Measurements from ENCODE around the gene IQSEC3. TPM values are rescaled to one million over a fixed set of nuclear protein-coding genes. Genes with fewer than 3 reads are reported as not detected.

Gene IQSEC3
- polyA plus RNA-seq, 4 donors = under 0.01 to 1.5 (median 1.4) TPM; not detected in 1

DNA sequence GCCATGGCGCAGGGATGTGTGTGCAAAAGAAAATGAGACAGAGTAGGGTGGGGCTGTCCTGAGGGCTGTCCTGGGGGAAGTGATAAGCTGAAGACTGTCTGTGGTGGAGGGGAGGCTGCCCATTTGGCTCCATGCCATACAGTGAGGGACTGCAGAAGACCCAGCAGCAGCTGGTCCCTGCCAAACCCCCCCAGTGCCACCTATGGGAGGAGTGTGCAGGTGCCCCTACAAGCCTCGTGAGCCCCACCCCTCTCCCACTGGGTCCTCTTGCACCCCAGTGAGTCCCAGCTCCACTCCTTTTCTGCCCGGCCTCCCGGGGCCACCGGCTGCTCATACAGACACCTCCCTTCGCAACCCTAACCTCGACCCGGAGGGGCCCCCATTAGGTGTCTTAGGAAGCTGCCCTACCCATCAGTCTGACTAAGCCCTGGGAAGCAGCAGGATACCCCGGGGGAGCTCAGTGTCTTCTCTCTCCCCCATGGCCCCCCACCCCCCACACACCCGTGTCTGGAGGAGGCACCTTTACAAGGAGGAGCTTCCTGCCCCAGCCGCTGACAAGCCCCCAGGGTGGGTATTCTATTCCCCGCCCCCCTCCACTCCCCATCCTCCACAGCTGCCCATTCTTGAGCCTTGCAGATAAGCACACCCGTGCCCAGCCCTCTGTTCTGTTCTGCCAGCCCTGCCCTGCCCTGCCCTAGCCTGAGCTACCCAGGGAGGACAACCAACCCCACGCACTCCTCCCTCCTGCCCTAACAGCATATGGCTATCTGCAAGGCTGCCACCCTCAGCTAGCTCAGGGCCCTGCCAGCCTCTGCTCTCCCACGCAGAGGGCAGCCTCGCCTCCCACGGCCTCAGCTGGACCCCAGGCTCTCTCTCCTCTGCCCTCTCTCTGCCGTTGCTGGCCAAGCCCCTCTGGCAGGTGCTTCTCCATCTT, 105.4 kb downstream of the IQSEC3 start:
- WGBS, 3 donors = 10 to 48% (median 28%) methylated on average over 15 to 18 of the region's 18 CpGs
- H3K27ac ChIP-seq (ENCODE audit: low read depth in 1 of 3, low read length in 2 of 3) = no peak overlapping the region
- FAIRE-seq = no peak

DNA sequence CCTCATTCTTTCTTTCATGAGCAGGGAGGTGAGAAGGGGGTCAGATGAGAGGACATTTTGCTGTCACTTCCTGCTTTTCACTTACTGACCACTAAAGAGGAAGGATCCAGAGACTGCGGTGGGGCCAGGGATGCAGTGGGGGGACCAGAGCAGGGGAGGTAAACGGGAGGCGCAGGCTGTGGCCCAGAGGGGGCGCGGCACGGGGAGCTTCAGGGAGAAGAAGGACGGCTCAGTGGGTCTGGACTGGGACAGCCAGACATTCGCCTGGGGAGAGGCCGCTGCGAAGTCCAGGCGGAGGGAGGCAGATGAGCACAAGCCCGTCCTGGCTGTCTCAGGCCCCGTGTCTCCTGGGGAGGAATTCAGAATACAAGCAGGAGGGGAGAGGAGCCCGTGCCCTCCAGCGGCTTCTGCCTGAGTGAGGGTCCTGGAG, 106.2 kb downstream of the IQSEC3 start:
- DNase-seq (no peak), FAIRE-seq (no peak)
- peaks cover 0 to 51% (median 19%) of the 10 kb centered on the region in 3 donors for H3K4me1 ChIP-seq (ENCODE audit: control insufficient read depth in 3 of 3, insufficient read depth in 2 of 3, low read depth in 1 of 3, low read length in 2 of 3)
- H3K4me3 ChIP-seq (ENCODE audit: low read depth in 1 of 3, low read length in 3 of 3) = no peak overlapping the region
- no peaks in the 10 kb centered on the region for H3K27me3 ChIP-seq (ENCODE audit: control insufficient read depth in 3 of 3, insufficient read depth in 3 of 3, low read length in 3 of 3)
- WGBS, 3 donors = 75 to 85% (median 76%) methylated on average over 15 of the region's 15 CpGs
- H3K36me3 ChIP-seq (ENCODE audit: control insufficient read depth in 3 of 3, insufficient read depth in 2 of 3, low read depth in 1 of 3, low read length in 3 of 3) = no peaks in the 10 kb centered on the region
- no peak overlapping the region for H3K27ac ChIP-seq (ENCODE audit: low read depth in 1 of 3, low read length in 2 of 3)
- no peaks in the 10 kb centered on the region for H3K9me3 ChIP-seq (ENCODE audit: control insufficient read depth in 2 of 2, insufficient read depth in 1 of 2, low read depth in 1 of 2, low read length in 1 of 2)

More for the DNA sequence above, 105.4 kb downstream of the IQSEC3 start:
- no peaks in the 10 kb centered on the region for H3K36me3 ChIP-seq (ENCODE audit: control insufficient read depth in 3 of 3, insufficient read depth in 2 of 3, low read depth in 1 of 3, low read length in 3 of 3)
- H3K4me3 ChIP-seq (ENCODE audit: low read depth in 1 of 3, low read length in 3 of 3) = no peak overlapping the region
- H3K27me3 ChIP-seq (ENCODE audit: control insufficient read depth in 3 of 3, insufficient read depth in 3 of 3, low read length in 3 of 3) = no peaks in the 10 kb centered on the region
- H3K9me3 ChIP-seq (ENCODE audit: control insufficient read depth in 2 of 2, insufficient read depth in 1 of 2, low read depth in 1 of 2, low read length in 1 of 2) = no peaks in the 10 kb centered on the region
- peak in 1 of 2 donors; percentile 93 for DNase-seq
- peaks cover 0 to 55% (median 19%) of the 10 kb centered on the region in 3 donors for H3K4me1 ChIP-seq (ENCODE audit: control insufficient read depth in 3 of 3, insufficient read depth in 2 of 3, low read depth in 1 of 3, low read length in 2 of 3)

DNA sequence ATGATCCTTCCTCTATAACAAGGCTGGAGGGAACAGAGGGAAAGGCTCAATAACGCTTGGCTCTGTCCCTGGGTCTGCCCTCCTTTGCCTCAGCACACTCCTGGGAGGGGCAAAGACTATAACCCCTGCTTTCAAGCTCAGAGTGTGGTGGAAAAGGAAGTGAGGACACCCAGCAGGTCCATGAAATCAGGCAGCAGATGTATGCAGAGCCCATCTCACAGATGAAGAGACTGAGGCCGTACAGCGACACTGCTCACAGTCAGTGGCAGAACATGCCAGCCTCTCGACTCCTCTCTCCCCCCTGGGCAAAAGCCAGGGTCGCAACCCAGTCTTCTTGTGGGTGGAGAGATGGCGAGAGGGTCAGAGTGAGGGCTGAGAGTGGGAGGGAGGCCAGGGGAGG, 107.6 kb downstream of the IQSEC3 start:
- H3K27ac ChIP-seq (ENCODE audit: low read depth in 1 of 3, low read length in 2 of 3) = no peak overlapping the region
- H3K4me1 ChIP-seq (ENCODE audit: control insufficient read depth in 3 of 3, insufficient read depth in 2 of 3, low read depth in 1 of 3, low read length in 2 of 3) = peaks cover 0 to 38% (median 16%) of the 10 kb centered on the region in 3 donors
- no peaks in the 10 kb centered on the region for H3K36me3 ChIP-seq (ENCODE audit: control insufficient read depth in 3 of 3, insufficient read depth in 2 of 3, low read depth in 1 of 3, low read length in 3 of 3)
- FAIRE-seq (no peak), DNase-seq (no peak)
- no peaks in the 10 kb centered on the region for H3K27me3 ChIP-seq (ENCODE audit: control insufficient read depth in 3 of 3, insufficient read depth in 3 of 3, low read length in 3 of 3)
- no peak overlapping the region for H3K4me3 ChIP-seq (ENCODE audit: low read depth in 1 of 3, low read length in 3 of 3)
- WGBS, 3 donors = 69 to 87% (median 86%) methylated on average over 6 of the region's 6 CpGs
- H3K9me3 ChIP-seq (ENCODE audit: control insufficient read depth in 2 of 2, insufficient read depth in 1 of 2, low read depth in 1 of 2, low read length in 1 of 2) = no peaks in the 10 kb centered on the region

DNA sequence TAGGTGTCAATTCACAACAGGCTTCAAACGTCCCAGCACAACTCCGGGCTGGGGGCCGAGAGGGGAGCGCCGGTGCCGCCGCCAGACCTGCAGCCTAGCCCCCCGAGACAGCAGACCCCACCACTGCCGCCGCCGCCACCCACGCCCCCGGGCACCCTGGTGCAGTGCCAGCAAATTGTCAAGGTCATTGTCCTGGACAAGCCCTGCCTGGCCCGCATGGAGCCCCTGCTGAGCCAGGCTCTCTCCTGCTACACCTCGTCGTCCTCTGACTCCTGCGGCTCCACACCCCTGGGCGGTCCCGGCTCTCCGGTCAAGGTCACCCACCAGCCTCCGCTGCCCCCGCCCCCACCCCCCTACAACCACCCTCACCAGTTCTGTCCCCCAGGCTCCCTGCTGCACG, 108.0 kb downstream of the IQSEC3 start:
- H3K4me3 ChIP-seq (ENCODE audit: low read depth in 1 of 3, low read length in 3 of 3) = no peak overlapping the region
- peaks cover 0 to 33% (median 16%) of the 10 kb centered on the region in 3 donors for H3K4me1 ChIP-seq (ENCODE audit: control insufficient read depth in 3 of 3, insufficient read depth in 2 of 3, low read depth in 1 of 3, low read length in 2 of 3)
- no peaks in the 10 kb centered on the region for H3K36me3 ChIP-seq (ENCODE audit: control insufficient read depth in 3 of 3, insufficient read depth in 2 of 3, low read depth in 1 of 3, low read length in 3 of 3)
- H3K27me3 ChIP-seq (ENCODE audit: control insufficient read depth in 3 of 3, insufficient read depth in 3 of 3, low read length in 3 of 3) = no peaks in the 10 kb centered on the region
- DNase-seq = no peak
- no peak overlapping the region for H3K27ac ChIP-seq (ENCODE audit: low read depth in 1 of 3, low read length in 2 of 3)
- no peaks in the 10 kb centered on the region for H3K9me3 ChIP-seq (ENCODE audit: control insufficient read depth in 2 of 2, insufficient read depth in 1 of 2, low read depth in 1 of 2, low read length in 1 of 2)
- FAIRE-seq = no peak
- WGBS, 3 donors = 53 to 76% (median 66%) methylated on average over 16 to 23 of the region's 23 CpGs

DNA sequence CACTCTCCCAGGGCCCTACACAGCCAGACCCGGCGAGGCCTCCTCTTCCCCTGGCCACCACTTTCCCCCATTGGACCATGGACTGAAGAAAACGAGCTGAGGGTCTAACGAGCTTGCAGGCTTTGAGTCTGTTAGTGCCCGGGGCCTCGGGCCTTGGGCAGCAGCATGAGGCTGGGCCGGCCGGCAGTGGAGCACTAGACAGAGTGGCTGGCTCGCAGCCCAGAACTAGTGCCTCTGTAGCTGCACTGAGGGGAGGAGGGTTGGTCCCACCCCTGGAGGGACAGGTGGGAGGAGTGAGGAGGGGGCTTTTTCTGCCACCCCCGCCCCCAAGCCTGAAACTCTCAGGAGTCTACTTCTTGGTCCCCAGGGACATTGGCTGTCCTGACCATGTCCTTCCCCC, 108.7 kb downstream of the IQSEC3 start:
- H3K36me3 ChIP-seq (ENCODE audit: control insufficient read depth in 3 of 3, insufficient read depth in 2 of 3, low read depth in 1 of 3, low read length in 3 of 3) = no peaks in the 10 kb centered on the region
- H3K27me3 ChIP-seq (ENCODE audit: control insufficient read depth in 3 of 3, insufficient read depth in 3 of 3, low read length in 3 of 3) = no peaks in the 10 kb centered on the region
- FAIRE-seq (no peak), DNase-seq (peak in 1 of 2 donors; percentile 61)
- H3K9me3 ChIP-seq (ENCODE audit: control insufficient read depth in 2 of 2, insufficient read depth in 1 of 2, low read depth in 1 of 2, low read length in 1 of 2) = no peaks in the 10 kb centered on the region
- 14 to 45% (median 31%) methylated on average over 10 of the region's 10 CpGs for WGBS, 3 donors
- peaks cover 0 to 26% (median 16%) of the 10 kb centered on the region in 3 donors for H3K4me1 ChIP-seq (ENCODE audit: control insufficient read depth in 3 of 3, insufficient read depth in 2 of 3, low read depth in 1 of 3, low read length in 2 of 3)
- H3K27ac ChIP-seq (ENCODE audit: low read depth in 1 of 3, low read length in 2 of 3) = no peak overlapping the region
- H3K4me3 ChIP-seq (ENCODE audit: low read depth in 1 of 3, low read length in 3 of 3) = no peak overlapping the region

DNA sequence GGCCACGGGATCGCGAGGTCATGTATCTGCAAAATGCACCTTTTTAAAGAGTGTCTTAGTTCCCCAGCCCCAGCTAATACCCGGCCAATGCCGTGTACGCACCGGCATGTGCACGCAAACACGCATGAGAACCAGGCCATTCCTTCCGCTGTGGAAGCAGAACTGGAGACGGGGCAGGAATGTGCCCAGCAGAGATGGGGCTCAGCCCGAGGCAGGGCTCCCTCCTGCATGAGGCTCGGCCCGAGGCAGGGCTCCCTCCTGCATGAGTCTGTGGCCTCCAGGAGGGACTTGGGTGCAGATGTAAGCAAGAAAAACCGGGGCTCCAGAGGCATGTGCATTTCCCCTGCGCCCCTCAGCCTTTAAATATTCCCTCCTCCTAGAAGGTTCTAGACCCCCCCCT, 109.2 kb downstream of the IQSEC3 start:
- WGBS, 3 donors = 72 to 83% (median 79%) methylated on average over 15 to 16 of the region's 16 CpGs
- Histone ChIP-seq H3K36me3 (ENCODE audit: control insufficient read depth in 3 of 3, insufficient read depth in 2 of 3, low read depth in 1 of 3, low read length in 3 of 3) (no peaks in the 10 kb centered on the region), H3K9me3 (ENCODE audit: control insufficient read depth in 2 of 2, insufficient read depth in 1 of 2, low read depth in 1 of 2, low read length in 1 of 2) (no peaks in the 10 kb centered on the region), H3K4me1 (ENCODE audit: control insufficient read depth in 3 of 3, insufficient read depth in 2 of 3, low read depth in 1 of 3, low read length in 2 of 3) (peaks cover 0 to 26% (median 16%) of the 10 kb centered on the region in 3 donors), H3K27ac (ENCODE audit: low read depth in 1 of 3, low read length in 2 of 3) (peak overlapping the region in 2 of 3 donors; percentile 44 to 83), H3K4me3 (ENCODE audit: low read depth in 1 of 3, low read length in 3 of 3) (no peak overlapping the region), H3K27me3 (ENCODE audit: control insufficient read depth in 3 of 3, insufficient read depth in 3 of 3, low read length in 3 of 3) (no peaks in the 10 kb centered on the region)
- FAIRE-seq (no peak), DNase-seq (no peak)

DNA sequence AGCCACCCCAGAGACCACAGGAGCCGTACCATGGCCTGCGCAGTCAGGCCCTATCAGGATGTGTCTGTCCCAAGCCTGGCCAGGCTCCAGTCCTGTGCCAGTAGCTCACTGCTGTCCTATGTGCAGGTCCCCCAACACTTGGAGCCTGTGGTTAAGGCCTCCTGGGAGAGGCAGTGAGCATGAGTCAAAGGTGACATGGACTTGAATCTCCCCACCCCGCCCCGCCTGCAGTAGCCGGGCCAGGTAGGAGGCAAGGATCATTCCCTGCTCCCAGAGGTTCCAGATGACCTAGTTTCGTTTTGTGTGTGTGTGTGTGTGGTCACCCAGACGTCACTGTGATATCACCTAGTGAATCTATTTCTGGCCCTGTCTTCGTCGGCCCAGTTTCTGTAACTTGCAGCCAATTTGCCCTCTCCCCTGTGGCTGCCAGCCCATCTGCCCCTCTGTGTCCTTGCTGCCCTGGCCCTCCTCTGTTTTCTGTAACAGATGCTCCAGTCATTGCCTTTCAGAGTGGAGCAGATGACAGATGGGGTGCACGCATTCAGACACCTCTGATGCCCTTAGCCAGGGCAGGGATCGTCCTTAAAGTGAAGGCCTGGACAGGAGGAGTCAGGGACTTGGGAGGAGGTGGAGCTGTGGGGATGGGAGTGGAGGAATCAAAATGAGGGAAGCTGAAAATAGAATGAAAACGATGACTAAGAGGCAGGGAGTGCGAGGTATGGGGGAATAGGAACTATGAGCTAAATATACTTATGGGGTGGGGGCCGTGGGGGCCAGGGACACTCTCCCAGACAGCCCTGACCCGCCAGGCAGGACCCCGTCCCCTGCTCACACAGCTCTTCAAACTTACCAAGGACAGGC, 110.0 kb downstream of the IQSEC3 start:
- DNase-seq (peak; percentile 88 to 97), FAIRE-seq (no peak)
- no peaks in the 10 kb centered on the region for H3K9me3 ChIP-seq (ENCODE audit: control insufficient read depth in 2 of 2, insufficient read depth in 1 of 2, low read depth in 1 of 2, low read length in 1 of 2)
- 23 to 50% (median 41%) methylated on average over 14 to 16 of the region's 16 CpGs for WGBS, 3 donors
- H3K4me1 ChIP-seq (ENCODE audit: control insufficient read depth in 3 of 3, insufficient read depth in 2 of 3, low read depth in 1 of 3, low read length in 2 of 3) = peaks cover 0 to 24% (median 16%) of the 10 kb centered on the region in 3 donors
- H3K36me3 ChIP-seq (ENCODE audit: control insufficient read depth in 3 of 3, insufficient read depth in 2 of 3, low read depth in 1 of 3, low read length in 3 of 3) = no peaks in the 10 kb centered on the region
- no peaks in the 10 kb centered on the region for H3K27me3 ChIP-seq (ENCODE audit: control insufficient read depth in 3 of 3, insufficient read depth in 3 of 3, low read length in 3 of 3)
- peak overlapping the region; percentile 51 to 83 (median 74) for H3K27ac ChIP-seq (ENCODE audit: low read depth in 1 of 3, low read length in 2 of 3)
- H3K4me3 ChIP-seq (ENCODE audit: low read depth in 1 of 3, low read length in 3 of 3) = no peak overlapping the region

DNA sequence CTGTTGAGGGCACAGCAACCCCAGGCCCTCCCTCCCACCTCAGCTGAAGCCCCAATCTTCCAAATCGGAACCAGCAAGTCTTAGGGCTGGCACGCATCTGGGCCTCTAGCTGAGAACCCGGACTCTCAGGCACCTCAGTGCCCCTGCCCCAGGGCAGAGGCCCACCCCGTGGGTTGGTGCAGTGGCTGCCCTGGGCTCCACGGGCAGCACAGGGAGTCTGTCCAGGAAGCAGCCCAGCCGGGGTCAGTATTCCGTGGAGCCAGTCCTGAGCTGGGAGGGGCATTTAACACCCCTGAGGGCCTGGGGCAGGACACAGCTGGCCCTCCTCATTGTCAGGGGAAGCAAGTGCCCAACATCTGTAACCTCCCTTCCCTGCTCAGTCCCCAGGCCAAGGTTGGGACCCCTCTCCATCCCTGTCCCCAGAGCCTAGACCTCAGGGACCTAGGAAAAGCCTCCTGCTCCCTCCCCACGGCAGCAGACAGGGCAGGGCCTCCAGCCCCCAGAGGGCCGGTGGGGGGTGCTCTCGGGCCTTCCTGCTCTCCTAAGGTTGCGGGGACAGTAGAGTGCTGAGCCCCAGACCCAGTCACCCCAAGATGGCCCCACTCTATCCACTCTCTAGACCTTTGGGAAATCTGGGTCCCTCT, 110.9 kb downstream of the IQSEC3 start:
- 69 to 80% (median 73%) methylated on average over 10 to 11 of the region's 11 CpGs for WGBS, 3 donors
- DNase-seq (no peak), FAIRE-seq (no peak)
- Histone ChIP-seq H3K9me3 (ENCODE audit: control insufficient read depth in 2 of 2, insufficient read depth in 1 of 2, low read depth in 1 of 2, low read length in 1 of 2) (no peaks in the 10 kb centered on the region), H3K4me1 (ENCODE audit: control insufficient read depth in 3 of 3, insufficient read depth in 2 of 3, low read depth in 1 of 3, low read length in 2 of 3) (peaks cover 0 to 20% (median 16%) of the 10 kb centered on the region in 3 donors), H3K36me3 (ENCODE audit: control insufficient read depth in 3 of 3, insufficient read depth in 2 of 3, low read depth in 1 of 3, low read length in 3 of 3) (no peaks in the 10 kb centered on the region), H3K27me3 (ENCODE audit: control insufficient read depth in 3 of 3, insufficient read depth in 3 of 3, low read length in 3 of 3) (no peaks in the 10 kb centered on the region), H3K27ac (ENCODE audit: low read depth in 1 of 3, low read length in 2 of 3) (no peak overlapping the region), H3K4me3 (ENCODE audit: low read depth in 1 of 3, low read length in 3 of 3) (no peak overlapping the region)
